ENCODE measurements around the gene MIB1. TPM values are rescaled to one million over a fixed set of nuclear protein-coding genes. Genes with fewer than 3 reads are reported as not detected.

The MIB1 gene
- total and polyA plus RNA-seq, 10 of the 15 experiments (the other 5 are each of a cell fraction or from before 2014, with no cell fraction given), result 2.3 to 27.5 (median 10.4) TPM

- no peak for TF ChIP-seq CTCF (IDR thresholded peaks at IDR 0.05 in 2 of 3, conservative IDR thresholded peaks at IDR 0.05 in 1 of 3; ENCODE audit: control insufficient read depth in 2 of 3, extremely low read depth in 1 of 3, insufficient read depth in 1 of 3, low read depth in 3 of 3, low read length in 3 of 3)
- no peak for TF ChIP-seq RELA (IDR thresholded peaks at IDR 0.05; ENCODE audit: borderline replicate concordance, partially characterized antibody)
- TF ChIP-seq HDGF (IDR thresholded peaks at IDR 0.05), result no peak
- no peak for TF ChIP-seq E2F8 (IDR thresholded peaks at IDR 0.05; ENCODE audit: low read depth, partially characterized antibody)
- TF ChIP-seq YBX1 (IDR thresholded peaks at IDR 0.05), result no peak
- TF ChIP-seq GATAD2B (conservative IDR thresholded peaks at IDR 0.05; ENCODE audit: low read depth), result no peak
- TF ChIP-seq RB1 (IDR thresholded peaks at IDR 0.05; ENCODE audit: borderline replicate concordance), result no peak
- no peak for TF ChIP-seq SRF (IDR thresholded peaks at IDR 0.05; ENCODE audit: low read depth in 2 of 2, low read length in 2 of 2)
- no peak for TF ChIP-seq RAD51 (IDR thresholded peaks at IDR 0.05)
- no peak for TF ChIP-seq SMARCA5 (IDR thresholded peaks at IDR 0.05)
- TF ChIP-seq CHD4 (IDR thresholded peaks at IDR 0.05), result no peak
- no peak for TF ChIP-seq IRF5 (IDR thresholded peaks at IDR 0.05; ENCODE audit: borderline replicate concordance)
- TF ChIP-seq IRF4 (IDR thresholded peaks at IDR 0.05; ENCODE audit: low read depth, low read length), result no peak
- TF ChIP-seq SUZ12 (IDR thresholded peaks at IDR 0.05; ENCODE audit: unreplicated experiment), result no peak
- no peak for TF ChIP-seq ZZZ3 (IDR thresholded peaks at IDR 0.05; ENCODE audit: control insufficient read depth, insufficient read length, low read depth)
- TF ChIP-seq POLR2AphosphoS2 (IDR thresholded peaks at IDR 0.05; ENCODE audit: low read depth, low read length), result no peak
- TF ChIP-seq RAD21 (IDR thresholded peaks at IDR 0.05; ENCODE audit: insufficient read depth, low read depth, low read length), result no peak
- no peak for TF ChIP-seq CBX3 (IDR thresholded peaks at IDR 0.05; ENCODE audit: borderline replicate concordance, low read depth)
- peak; percentile 6; the same call in 1 of the 2 replicates for TF ChIP-seq CBFB (IDR thresholded peaks at IDR 0.05; ENCODE audit: low read depth)
- TF ChIP-seq NR2C2 (IDR thresholded peaks at IDR 0.05; ENCODE audit: borderline replicate concordance, control insufficient read depth, insufficient read length, low read depth), result no peak
- no peak for TF ChIP-seq NBN (IDR thresholded peaks at IDR 0.05)
- no peak for TF ChIP-seq EZH2 (IDR thresholded peaks at IDR 0.05; ENCODE audit: borderline replicate concordance, control insufficient read depth, low read depth, low read length)
- no peak for TF ChIP-seq PBX3 (IDR thresholded peaks at IDR 0.05; ENCODE audit: insufficient replicate concordance, low read depth, low read length)
- TF ChIP-seq NFIC (IDR thresholded peaks at IDR 0.05; ENCODE audit: low read depth, low read length), result no peak
- no peak for TF ChIP-seq SIN3A (IDR thresholded peaks at IDR 0.05; ENCODE audit: low read depth, low read length)
- TF ChIP-seq POLR2AphosphoS5 (IDR thresholded peaks at IDR 0.05; ENCODE audit: low read length), result 0 out of 2 replicates have a peak, but pooled peaks have one; percentile 40
Observed at GRCh38 chr18:21703241-21703820, 37.3 kb upstream of the MIB1 start (continued).
